GM18526 (cell line): Measurements from ENCODE around the gene GUCY1A2.

Source experiments
- POLR2A ChIP-seq: IDR thresholded peaks from 3 replicates; pipeline ENCODE4 v1.6.1; 2011; ENCODE audit not compliant: insufficient read length; ENCODE audit errors: extremely low read depth

The GUCY1A2 gene

DNA sequence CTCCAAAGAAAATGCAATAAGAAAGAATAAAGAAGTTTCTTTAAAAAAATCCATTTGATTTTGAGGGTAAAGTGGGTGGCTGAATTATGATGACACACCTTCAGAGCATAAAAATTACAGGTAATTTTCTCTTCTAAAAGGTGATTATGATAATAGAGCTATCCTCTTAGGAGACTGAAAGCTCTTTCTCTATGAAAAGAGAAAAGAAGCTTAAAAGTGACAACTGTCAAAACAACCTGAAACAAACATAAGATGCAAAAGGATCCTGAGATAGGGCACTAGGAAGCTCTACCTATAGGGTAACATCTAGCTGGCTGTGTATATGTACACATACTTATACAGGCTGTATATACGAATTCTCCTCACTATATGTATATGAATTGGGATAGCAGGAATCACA lies 270.2 kb downstream of the GUCY1A2 start:
- TF ChIP-seq POLR2A = no peak

DNA sequence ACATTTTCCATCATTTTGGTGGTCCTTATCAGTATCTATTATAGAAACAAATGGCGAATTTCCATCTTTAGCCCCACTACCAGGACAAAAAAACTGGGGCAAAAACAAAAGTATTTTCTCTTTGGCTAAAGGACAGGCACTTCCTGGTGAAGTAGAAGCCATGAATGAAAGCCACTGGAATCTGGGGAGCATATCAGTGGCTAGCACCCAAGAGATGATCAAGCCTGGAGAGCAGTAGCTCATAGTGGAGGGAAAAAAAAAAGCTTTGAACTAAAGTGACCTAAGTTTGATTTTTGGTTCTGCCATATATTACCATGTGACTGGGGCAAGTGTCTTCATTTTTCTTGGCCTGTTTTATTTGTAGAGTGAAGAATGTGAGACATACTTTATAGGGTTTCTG lies 272.3 kb downstream of the GUCY1A2 start:
- TF ChIP-seq POLR2A = no peak

GRCh38 chr11:106733635-106734034 lies 284.6 kb downstream of the GUCY1A2 start:
- no peak for TF ChIP-seq POLR2A

- no peak for TF ChIP-seq POLR2A
Observed at GRCh38 chr11:106728859-106729258, 289.4 kb downstream of the GUCY1A2 start.

- TF ChIP-seq POLR2A = no peak
Observed at GRCh38 chr11:106728379-106728778, 289.9 kb downstream of the GUCY1A2 start.

GRCh38 chr11:106727256-106727655 lies 291.0 kb downstream of the GUCY1A2 start:
- TF ChIP-seq POLR2A = no peak

GRCh38 chr11:106724293-106724892 lies 293.9 kb downstream of the GUCY1A2 start:
- no peak for TF ChIP-seq POLR2A

- TF ChIP-seq POLR2A = no peak
Observed at GRCh38 chr11:106723071-106723470, 295.2 kb downstream of the GUCY1A2 start.

GRCh38 chr11:106717222-106717621 lies 301.1 kb downstream of the GUCY1A2 start:
- no peak for TF ChIP-seq POLR2A

DNA sequence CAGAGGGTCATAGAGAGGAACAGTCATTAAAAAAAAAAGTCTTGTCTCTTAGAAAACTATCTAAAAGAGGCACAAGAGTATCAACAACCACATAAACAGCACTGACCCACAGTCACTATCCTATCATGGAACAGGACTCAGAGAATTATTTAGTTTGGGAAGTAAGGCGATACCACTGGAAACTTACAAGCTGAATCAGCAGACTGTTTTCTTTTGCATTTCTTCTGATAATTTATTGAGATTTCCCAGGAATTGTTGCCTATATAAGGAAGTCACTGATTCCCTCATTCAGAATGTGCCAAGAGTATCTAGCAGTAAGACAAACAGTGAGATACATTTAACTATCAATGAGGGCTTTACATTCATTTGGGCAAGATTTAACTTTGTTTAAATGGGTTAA lies 304.1 kb downstream of the GUCY1A2 start:
- TF ChIP-seq POLR2A = no peak

DNA sequence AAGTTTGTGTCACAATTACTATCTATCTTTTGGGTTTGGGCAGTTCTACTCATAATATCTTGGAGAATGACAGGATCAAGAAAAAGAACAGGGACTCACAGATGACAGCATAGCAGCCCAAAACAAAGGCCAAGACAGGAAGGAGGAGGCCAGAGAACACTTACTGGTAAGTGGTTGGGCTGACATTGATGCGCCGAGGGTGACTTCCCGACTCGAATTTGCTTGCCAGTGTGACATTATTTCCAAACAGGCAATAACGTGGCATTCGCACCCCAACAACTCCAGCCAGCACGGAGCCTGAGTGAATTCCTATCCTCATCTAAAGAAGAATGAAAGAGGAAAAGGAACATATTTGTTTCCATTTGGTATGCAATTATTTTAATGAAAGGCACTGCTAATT lies 309.9 kb downstream of the GUCY1A2 start:
- TF ChIP-seq POLR2A = no peak

- TF ChIP-seq POLR2A = no peak
Observed at GRCh38 chr11:106706355-106706754, 311.9 kb downstream of the GUCY1A2 start.

GRCh38 chr11:106702805-106703204 lies 315.5 kb downstream of the GUCY1A2 start:
- TF ChIP-seq POLR2A = no peak

- no peak for TF ChIP-seq POLR2A
Observed at GRCh38 chr11:106697058-106697457, 321.2 kb downstream of the GUCY1A2 start.

- TF ChIP-seq POLR2A = no peak
Observed at GRCh38 chr11:106695506-106695905, 322.8 kb downstream of the GUCY1A2 start.

GRCh38 chr11:106694501-106694900 lies 323.8 kb downstream of the GUCY1A2 start:
- TF ChIP-seq POLR2A = no peak

- no peak for TF ChIP-seq POLR2A
Observed at GRCh38 chr11:106691807-106692365, 326.4 kb downstream of the GUCY1A2 start.
